HEK293T (cell line): ENCODE measurements around the gene WDPCP.
"Not testable (repeated sequence)": the region's sequence is repeated elsewhere in the genome, so short reads cannot be mapped to it uniquely, and the experiment has no call there.

ENCODE experiments used
- BHLHE40 ChIP-seq: fragments of 450-650 bp; IDR thresholded peaks from 2 replicates; pipeline ENCODE4 v1.6.1; 2016; ENCODE audit warnings: mild to moderate bottlenecking, moderate library complexity, borderline replicate concordance
- ELF4 ChIP-seq: fragments of 450-650 bp; IDR thresholded peaks from 2 replicates; pipeline ENCODE4 v1.6.1; 2017; ENCODE audit warnings: antibody characterized with exemption
- FOXA1 ChIP-seq: fragments of 450-650 bp; IDR thresholded peaks from 2 replicates; pipeline ENCODE4 v1.6.1; 2016; ENCODE audit warnings: mild to moderate bottlenecking
- FOXK2 ChIP-seq: fragments of 450-650 bp; IDR thresholded peaks from 2 replicates; pipeline ENCODE4 v1.6.1; 2016; ENCODE audit warnings: mild to moderate bottlenecking
- FOXM1 ChIP-seq: fragments of 450-650 bp; IDR thresholded peaks from 2 replicates; pipeline ENCODE4 v1.6.1; 2017; ENCODE audit warnings: mild to moderate bottlenecking, borderline replicate concordance
- HDGF ChIP-seq: fragments of 450-650 bp; IDR thresholded peaks from 2 replicates; pipeline ENCODE4 v1.6.1; 2017; ENCODE audit warnings: antibody characterized with exemption, borderline replicate concordance
- L3MBTL2 ChIP-seq: fragments of 450-650 bp; conservative IDR thresholded peaks from 2 replicates; pipeline ENCODE4 v1.6.1; 2016; ENCODE audit warnings: mild to moderate bottlenecking
- NFRKB ChIP-seq: fragments of 450-650 bp; IDR thresholded peaks from 2 replicates; pipeline ENCODE4 v1.6.1; 2016; ENCODE audit warnings: mild to moderate bottlenecking, moderate library complexity
- SP1 ChIP-seq: fragments of 450-650 bp; IDR thresholded peaks from 2 replicates; pipeline ENCODE4 v1.6.1; 2017
- SUZ12 ChIP-seq: fragments of 450-650 bp; IDR thresholded peaks from 2 replicates; pipeline ENCODE4 v1.6.1; 2016; ENCODE audit warnings: mild to moderate bottlenecking
- TARDBP ChIP-seq: fragments of 450-650 bp; IDR thresholded peaks from 2 replicates; pipeline ENCODE4 v1.6.1; 2016
- ZNF384 ChIP-seq: fragments of 450-650 bp; IDR thresholded peaks from 2 replicates; pipeline ENCODE4 v1.6.1; 2016

- not testable (repeated sequence) for TF ChIP-seq TARDBP, BHLHE40, ELF4, SUZ12, FOXA1, FOXM1, HDGF, L3MBTL2, SP1, FOXK2, NFRKB, ZNF384
Observed at GRCh38 chr2:63136683-63137082, 451.6 kb downstream of the WDPCP start.
